Upper lobe of right lung (tissue), 1 donor: ENCODE measurements around the gene MLLT1. TPM values are rescaled to one million over a fixed set of nuclear protein-coding genes. Genes with fewer than 3 reads are reported as not detected.

Experiments used
- ATAC-seq: fragments of 200-7000 bp; cut with Tn5 transposase; one replicate; pipeline ENCODE4 v1.9.1; 2020; ENCODE audit warnings: mild to moderate bottlenecking, moderate library complexity
- DNase-seq: peaks from one replicate; pipeline ENCODE4 v3.0.0-alpha.2; 2020
- H3K27ac ChIP-seq: fragments of 200-600 bp; one replicate; pipeline ENCODE4 v1.8.0; 2022
- H3K27me3 ChIP-seq: fragments of 200-600 bp; one replicate; pipeline ENCODE4 v1.8.0; 2022; ENCODE audit warnings: mild to moderate bottlenecking
- H3K36me3 ChIP-seq: fragments of 200-600 bp; one replicate; pipeline ENCODE4 v1.8.0; 2022
- H3K4me1 ChIP-seq: fragments of 200-600 bp; one replicate; pipeline ENCODE4 v1.8.0; 2022
- H3K4me3 ChIP-seq: fragments of 200-600 bp; one replicate; pipeline ENCODE4 v1.8.0; 2022; ENCODE audit warnings: mild to moderate bottlenecking
- H3K9me3 ChIP-seq: fragments of 200-600 bp; one replicate; pipeline ENCODE4 v1.8.0; 2022
- intact Hi-C: fragments of 100-400 bp; cut with DNase I; formaldehyde crosslinking; loops from one replicate; pipeline ENCODE4 v1.11.0; 2022
- total RNA-seq: library from RNA; stranded (reverse); fragmentation: NEBNext Ultra II Directional; extraction: Animal tissue kit (Norgen Biotek cat#: 25700); gene quantifications from one replicate; pipeline ENCODE4 v1.2.1, GENCODE V29; 2021
- TF ChIP-seq, protein P1 (sequence below): fragments of 200-600 bp; IDR thresholded peaks from one replicate; pipeline ENCODE4 v1.8.0; 2022; ENCODE audit warnings: antibody characterized with exemption
- donor health status: DM: no; HTN: yes; CAD: no; lungs with severe emphysema.

The MLLT1 gene
- total RNA-seq, 1 donor from 2014 or later, result 73.4 TPM

DNA sequence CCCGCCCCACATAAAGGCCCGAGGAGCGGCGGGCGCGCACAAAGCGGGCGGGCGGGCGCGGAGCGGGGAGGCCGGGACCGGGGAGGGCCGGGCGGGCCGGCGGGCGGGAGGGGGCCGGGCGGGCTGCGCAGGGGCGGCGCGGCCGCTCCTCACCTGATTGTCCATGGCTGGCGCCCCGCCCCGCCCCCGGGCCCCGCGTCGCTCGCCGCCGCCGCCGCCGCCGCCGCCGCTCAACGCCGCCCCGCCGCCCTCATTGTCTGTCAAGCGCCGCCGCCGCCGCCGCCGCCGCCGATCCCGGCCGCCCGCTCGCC is 200 bp downstream of the MLLT1 start:
- peak overlapping the region; percentile 87 for H3K4me3 ChIP-seq
- intact Hi-C loops, result loop anchor here (10.0 kb wide), 1 partner anchor 55 kb away; no protein-coding TSS in a partner anchor
- ATAC-seq (no peak), DNase-seq (no peak)
- H3K9me3 ChIP-seq, result no peaks in the 10 kb centered on the region
- TF ChIP-seq, protein P1, sequence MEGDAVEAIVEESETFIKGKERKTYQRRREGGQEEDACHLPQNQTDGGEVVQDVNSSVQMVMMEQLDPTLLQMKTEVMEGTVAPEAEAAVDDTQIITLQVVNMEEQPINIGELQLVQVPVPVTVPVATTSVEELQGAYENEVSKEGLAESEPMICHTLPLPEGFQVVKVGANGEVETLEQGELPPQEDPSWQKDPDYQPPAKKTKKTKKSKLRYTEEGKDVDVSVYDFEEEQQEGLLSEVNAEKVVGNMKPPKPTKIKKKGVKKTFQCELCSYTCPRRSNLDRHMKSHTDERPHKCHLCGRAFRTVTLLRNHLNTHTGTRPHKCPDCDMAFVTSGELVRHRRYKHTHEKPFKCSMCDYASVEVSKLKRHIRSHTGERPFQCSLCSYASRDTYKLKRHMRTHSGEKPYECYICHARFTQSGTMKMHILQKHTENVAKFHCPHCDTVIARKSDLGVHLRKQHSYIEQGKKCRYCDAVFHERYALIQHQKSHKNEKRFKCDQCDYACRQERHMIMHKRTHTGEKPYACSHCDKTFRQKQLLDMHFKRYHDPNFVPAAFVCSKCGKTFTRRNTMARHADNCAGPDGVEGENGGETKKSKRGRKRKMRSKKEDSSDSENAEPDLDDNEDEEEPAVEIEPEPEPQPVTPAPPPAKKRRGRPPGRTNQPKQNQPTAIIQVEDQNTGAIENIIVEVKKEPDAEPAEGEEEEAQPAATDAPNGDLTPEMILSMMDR, result no peak
- H3K36me3 ChIP-seq, result no peaks in the 10 kb centered on the region
- H3K4me1 ChIP-seq, result peaks cover 46% of the 10 kb centered on the region
- H3K27me3 ChIP-seq, result no peaks in the 10 kb centered on the region
- H3K27ac ChIP-seq, result peak overlapping the region; percentile 81

DNA sequence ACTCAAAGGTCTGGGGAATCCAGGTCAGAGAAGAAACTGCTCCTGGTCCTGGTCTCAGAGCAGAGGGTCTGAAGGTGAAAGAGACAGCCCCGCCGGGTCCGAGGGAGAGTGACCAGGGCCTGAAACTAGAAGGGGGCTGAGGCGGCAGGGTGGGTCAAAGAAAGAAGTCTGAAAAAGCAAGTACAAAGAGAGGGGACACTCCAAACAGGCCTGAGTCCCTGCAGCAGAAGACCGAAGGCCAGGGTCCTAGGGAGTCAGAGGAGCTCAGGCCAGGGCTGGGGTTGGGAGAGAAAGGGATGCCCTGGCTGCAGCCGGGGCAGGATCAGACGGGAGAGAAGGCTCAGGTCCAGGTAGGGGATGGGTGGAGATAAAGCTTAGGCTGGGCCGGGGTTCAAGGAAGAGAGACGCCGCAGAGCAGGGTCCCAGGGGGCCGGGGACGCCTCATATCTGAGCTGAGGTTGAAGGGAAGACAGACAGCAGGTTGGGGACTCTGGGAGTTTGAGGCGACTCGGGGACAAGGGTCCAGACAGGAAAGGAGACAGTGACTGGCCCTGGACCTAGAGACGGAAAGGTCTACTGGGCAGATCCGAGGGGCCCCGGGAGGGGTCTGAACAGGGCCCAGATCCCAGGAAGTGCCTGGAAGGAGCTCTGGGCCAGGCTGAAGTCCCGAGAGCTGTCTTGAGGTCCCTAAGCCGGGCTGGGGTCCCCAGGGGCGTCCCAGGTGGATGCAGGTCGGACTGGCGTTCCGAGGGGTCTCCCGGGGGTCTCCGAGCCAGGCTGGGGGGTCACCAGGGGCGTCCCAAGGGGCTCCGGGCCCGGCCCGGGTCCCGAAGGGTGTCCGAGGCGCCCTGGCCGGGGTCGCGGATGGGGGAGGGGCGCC is 795 bp downstream of the MLLT1 start:
- Histone ChIP-seq H3K36me3 (no peaks in the 10 kb centered on the region), H3K4me1 (peaks cover 52% of the 10 kb centered on the region), H3K4me3 (peak overlapping the region; percentile 87), H3K9me3 (no peaks in the 10 kb centered on the region), H3K27me3 (no peaks in the 10 kb centered on the region), H3K27ac (peak overlapping the region; percentile 81)
- DNase-seq, result no peak
- TF ChIP-seq, protein P1, result no peak
- intact Hi-C loops, result loop anchor here (10.0 kb wide), 1 partner anchor 54 kb away; no protein-coding TSS in a partner anchor
- ATAC-seq, result no peak

DNA sequence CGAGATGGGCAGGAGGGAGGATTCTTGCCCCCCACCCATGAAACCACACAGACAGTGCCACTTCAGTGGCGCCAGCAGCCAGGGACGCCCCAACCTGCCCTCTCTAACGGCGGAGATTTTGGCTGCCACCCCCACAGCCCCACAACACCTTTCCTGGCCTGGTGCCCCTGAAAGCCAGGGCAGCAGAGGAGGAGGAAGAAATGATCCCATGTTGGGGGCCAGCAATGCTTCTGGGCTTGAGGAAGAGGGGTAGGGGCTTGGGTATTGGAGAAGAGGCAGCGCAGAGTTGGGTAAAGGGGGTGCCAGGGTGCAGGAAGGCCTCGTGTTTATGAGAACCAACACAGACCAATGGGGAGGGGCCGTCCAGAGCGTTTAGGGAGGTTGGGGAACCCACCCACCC is 1.7 kb downstream of the MLLT1 start:
- no peak for DNase-seq
- H3K4me1 ChIP-seq, result peaks cover 61% of the 10 kb centered on the region
- H3K4me3 ChIP-seq, result peak overlapping the region; percentile 87
- H3K36me3 ChIP-seq, result no peaks in the 10 kb centered on the region
- peak overlapping the region; percentile 87 for H3K27ac ChIP-seq
- no peak for ATAC-seq
- H3K9me3 ChIP-seq, result no peaks in the 10 kb centered on the region
- intact Hi-C loops, result loop anchor here (10.0 kb wide), 1 partner anchor 53 kb away; no protein-coding TSS in a partner anchor
- H3K27me3 ChIP-seq, result no peaks in the 10 kb centered on the region
- TF ChIP-seq, protein P1, result no peak

DNA sequence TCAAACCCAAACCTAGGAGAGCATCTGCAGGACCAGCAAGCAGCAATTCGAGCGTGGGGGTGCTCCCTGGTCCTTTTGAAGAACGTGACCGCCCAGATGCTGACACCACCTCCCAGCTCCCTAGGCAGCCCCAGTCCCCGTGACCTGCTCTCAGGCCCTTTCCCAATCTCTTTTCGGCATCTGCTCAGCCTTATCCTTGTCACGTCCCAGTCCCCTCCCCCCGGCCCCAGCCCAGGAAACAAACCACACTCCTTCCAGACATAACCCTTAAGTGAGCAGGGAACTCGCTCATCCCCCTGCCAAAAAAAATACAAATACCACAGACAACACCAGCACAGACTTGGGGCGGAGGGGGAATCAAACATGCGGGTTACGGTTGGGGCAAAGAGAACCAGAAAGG is 3.3 kb downstream of the MLLT1 start:
- TF ChIP-seq, protein P1, result no peak
- H3K27me3 ChIP-seq, result no peaks in the 10 kb centered on the region
- peak; percentile 83 for DNase-seq
- ATAC-seq, result no peak
- H3K36me3 ChIP-seq, result no peaks in the 10 kb centered on the region
- peaks cover 77% of the 10 kb centered on the region for H3K4me1 ChIP-seq
- intact Hi-C loops, result loop anchor here (10.0 kb wide), 1 partner anchor 52 kb away; no protein-coding TSS in a partner anchor
- no peak overlapping the region for H3K4me3 ChIP-seq
- peak overlapping the region; percentile 87 for H3K27ac ChIP-seq
- no peaks in the 10 kb centered on the region for H3K9me3 ChIP-seq

DNA sequence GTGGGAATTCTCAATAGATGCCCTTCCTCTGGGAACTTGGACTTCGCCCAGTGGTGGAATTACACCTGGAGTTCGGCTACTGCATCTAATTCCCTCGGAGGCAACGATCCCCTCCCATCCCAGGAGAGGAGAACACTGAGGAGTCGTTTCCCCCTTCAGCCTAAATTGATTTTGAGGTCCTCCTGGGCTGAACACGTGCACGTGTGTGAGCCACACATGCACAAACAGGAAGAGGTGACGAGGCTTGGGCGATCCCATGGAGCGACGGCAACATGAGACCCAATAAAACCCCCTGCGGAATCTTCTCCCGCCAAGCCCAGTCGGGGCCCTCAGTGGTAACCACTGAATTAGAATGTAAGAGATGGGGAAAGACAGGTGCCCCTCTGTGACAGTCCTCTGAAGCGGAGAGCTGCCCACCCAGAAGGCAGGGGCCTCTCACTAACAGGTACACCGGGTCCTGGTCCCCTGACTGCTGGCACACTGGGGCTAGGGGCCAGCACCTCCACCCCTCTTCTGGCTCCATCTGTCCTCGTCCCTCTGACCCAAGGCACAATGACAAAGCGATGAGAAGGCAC is 4.5 kb downstream of the MLLT1 start:
- DNase-seq (no peak), ATAC-seq (no peak)
- peaks cover 89% of the 10 kb centered on the region for H3K4me1 ChIP-seq
- intact Hi-C loops, result loop anchor here (10.0 kb wide), 1 partner anchor 50 kb away; no protein-coding TSS in a partner anchor
- peaks cover 2% of the 10 kb centered on the region for H3K36me3 ChIP-seq
- H3K9me3 ChIP-seq, result no peaks in the 10 kb centered on the region
- H3K27ac ChIP-seq, result peak overlapping the region; percentile 87
- H3K27me3 ChIP-seq, result no peaks in the 10 kb centered on the region
- no peak overlapping the region for H3K4me3 ChIP-seq
- TF ChIP-seq, protein P1, result no peak
